Mesothelial cell of epicardium (in vitro differentiated cells): ENCODE results near the gene PARVA. TPM values are rescaled to one million over a fixed set of nuclear protein-coding genes. Genes with fewer than 3 reads are reported as not detected.

Experiments
- DNase-seq, 2 experiments: peaks; one replicate each; pipeline ENCODE4 v3.0.0; 2021; ENCODE audit warnings: low spot score in 2 of 2; ENCODE audit not compliant: unreplicated experiment in 2 of 2
- H3K27ac Mint-ChIP-seq: 2 replicates; pipeline ENCODE4 v1.8.0; 2021; ENCODE audit warnings: mixed read lengths
- H3K27me3 Mint-ChIP-seq: 2 replicates; pipeline ENCODE4 v1.8.0; 2021; ENCODE audit warnings: low read depth, mixed read lengths
- H3K36me3 Mint-ChIP-seq: 2 replicates; pipeline ENCODE4 v1.8.0; 2021; ENCODE audit warnings: mixed read lengths
- H3K4me1 Mint-ChIP-seq: 2 replicates; pipeline ENCODE4 v1.8.0; 2021; ENCODE audit warnings: mixed read lengths
- H3K4me3 Mint-ChIP-seq: 2 replicates; pipeline ENCODE4 v1.8.0; 2021; ENCODE audit warnings: mild to moderate bottlenecking, moderate library complexity, mixed read lengths
- H3K9me3 Mint-ChIP-seq: 2 replicates; pipeline ENCODE4 v1.8.0; 2021; ENCODE audit warnings: mixed read lengths
- total RNA-seq: library from RNA; stranded (reverse); gene quantifications from 3 replicates; pipeline ENCODE4 v1.2.1, GENCODE V29; 2021
- TF ChIP-seq, protein P1 (sequence below): fragments of 200-600 bp; sonication (generic); IDR thresholded peaks from one replicate; pipeline ENCODE4 v1.5.0; 2021; ENCODE audit warnings: antibody characterized with exemption; ENCODE audit not compliant: unreplicated experiment

Gene PARVA
- total RNA-seq, 1 donor from 2014 or later = 77.1 TPM

DNA sequence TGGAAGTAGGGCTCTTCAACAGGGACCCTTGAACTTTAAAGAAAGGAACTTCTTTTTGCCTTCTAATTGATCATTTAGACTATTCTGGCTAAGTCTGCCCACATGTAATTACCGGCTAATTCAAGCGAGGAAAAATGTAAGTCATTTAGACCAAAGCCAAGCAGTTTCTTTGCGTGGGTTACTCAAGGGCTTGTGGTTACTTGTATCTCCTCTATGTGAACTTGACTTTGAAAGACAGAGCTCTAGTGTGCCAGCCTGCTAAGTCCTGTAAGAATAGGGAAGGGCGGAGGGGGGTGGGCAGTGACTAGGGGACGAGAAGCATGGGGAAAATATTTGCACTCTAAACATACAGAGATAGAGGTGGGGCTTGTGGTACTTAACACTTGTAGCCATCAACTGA, 151.7 kb downstream of the PARVA start:
- Mint-ChIP-seq H3K27me3 (no peaks in the 10 kb centered on the region), H3K4me1 (peaks cover 3% of the 10 kb centered on the region), H3K4me3 (no peak overlapping the region), H3K9me3 (no peaks in the 10 kb centered on the region), H3K27ac (no peak overlapping the region), H3K36me3 (peaks cover 20% of the 10 kb centered on the region)
- no peak for DNase-seq
- TF ChIP-seq, protein P1, sequence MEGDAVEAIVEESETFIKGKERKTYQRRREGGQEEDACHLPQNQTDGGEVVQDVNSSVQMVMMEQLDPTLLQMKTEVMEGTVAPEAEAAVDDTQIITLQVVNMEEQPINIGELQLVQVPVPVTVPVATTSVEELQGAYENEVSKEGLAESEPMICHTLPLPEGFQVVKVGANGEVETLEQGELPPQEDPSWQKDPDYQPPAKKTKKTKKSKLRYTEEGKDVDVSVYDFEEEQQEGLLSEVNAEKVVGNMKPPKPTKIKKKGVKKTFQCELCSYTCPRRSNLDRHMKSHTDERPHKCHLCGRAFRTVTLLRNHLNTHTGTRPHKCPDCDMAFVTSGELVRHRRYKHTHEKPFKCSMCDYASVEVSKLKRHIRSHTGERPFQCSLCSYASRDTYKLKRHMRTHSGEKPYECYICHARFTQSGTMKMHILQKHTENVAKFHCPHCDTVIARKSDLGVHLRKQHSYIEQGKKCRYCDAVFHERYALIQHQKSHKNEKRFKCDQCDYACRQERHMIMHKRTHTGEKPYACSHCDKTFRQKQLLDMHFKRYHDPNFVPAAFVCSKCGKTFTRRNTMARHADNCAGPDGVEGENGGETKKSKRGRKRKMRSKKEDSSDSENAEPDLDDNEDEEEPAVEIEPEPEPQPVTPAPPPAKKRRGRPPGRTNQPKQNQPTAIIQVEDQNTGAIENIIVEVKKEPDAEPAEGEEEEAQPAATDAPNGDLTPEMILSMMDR = no peak

DNA sequence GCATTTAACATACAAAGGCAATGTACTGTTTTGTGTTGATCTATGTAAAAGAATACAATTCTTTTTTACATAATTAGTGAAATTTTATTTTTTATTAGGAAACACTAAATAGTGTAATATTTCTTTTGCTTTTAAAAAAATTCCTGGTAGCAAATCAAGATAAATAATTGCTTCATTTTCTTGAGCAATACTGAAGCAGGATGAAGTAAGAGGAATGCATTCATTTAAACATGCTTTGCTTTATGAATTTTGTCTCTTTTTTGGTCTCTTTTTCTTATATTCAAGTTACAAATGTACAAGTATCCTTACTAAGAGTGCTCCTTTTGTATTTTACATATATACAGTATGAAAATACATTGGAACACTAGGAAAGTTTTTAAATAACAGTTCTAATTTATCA, 152.4 kb downstream of the PARVA start:
- DNase-seq = no peak
- Mint-ChIP-seq H3K9me3 (no peaks in the 10 kb centered on the region), H3K27me3 (no peaks in the 10 kb centered on the region), H3K4me1 (peaks cover 3% of the 10 kb centered on the region), H3K36me3 (peaks cover 25% of the 10 kb centered on the region), H3K27ac (no peak overlapping the region), H3K4me3 (no peak overlapping the region)
- TF ChIP-seq, protein P1 = no peak

GRCh38 chr11:12531020-12531419, 153.6 kb downstream of the PARVA start:
- Mint-ChIP-seq H3K4me1 (peaks cover 3% of the 10 kb centered on the region), H3K27me3 (no peaks in the 10 kb centered on the region), H3K36me3 (peaks cover 25% of the 10 kb centered on the region), H3K4me3 (no peak overlapping the region), H3K27ac (no peak overlapping the region), H3K9me3 (no peaks in the 10 kb centered on the region)
- DNase-seq = no peak
- TF ChIP-seq, protein P1 = no peak

- Mint-ChIP-seq H3K9me3 (no peaks in the 10 kb centered on the region), H3K4me3 (no peak overlapping the region), H3K4me1 (peaks cover under 1% of the 10 kb centered on the region), H3K27ac (no peak overlapping the region), H3K36me3 (peaks cover 25% of the 10 kb centered on the region), H3K27me3 (no peaks in the 10 kb centered on the region)
- no peak for DNase-seq
- TF ChIP-seq, protein P1 = no peak
Measured at GRCh38 chr11:12531681-12532080, 154.3 kb downstream of the PARVA start.

- no peaks in the 10 kb centered on the region for H3K4me1 Mint-ChIP-seq
- TF ChIP-seq, protein P1 = no peak
- peaks cover 25% of the 10 kb centered on the region for H3K36me3 Mint-ChIP-seq
Measured at GRCh38 chr11:12532580-12532979, 155.2 kb downstream of the PARVA start.

DNA sequence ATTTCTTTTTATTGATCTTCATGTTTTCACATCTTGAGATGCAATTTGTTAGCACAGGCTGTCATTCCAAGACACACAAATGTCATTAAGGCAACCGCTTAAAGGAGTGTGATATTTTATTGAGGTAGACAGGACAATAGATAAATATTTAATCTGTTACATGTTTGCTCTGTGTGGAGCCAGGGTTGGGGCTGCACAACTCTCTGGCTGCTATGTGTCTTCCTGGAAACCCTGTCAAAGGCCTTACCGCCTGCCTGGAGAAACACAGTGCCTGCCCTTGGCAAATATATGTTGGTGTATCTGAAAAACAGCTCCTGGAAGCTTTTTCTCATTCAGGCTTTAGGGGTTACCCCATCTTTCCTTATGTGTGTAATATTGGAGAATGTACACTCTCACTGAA, 157.2 kb downstream of the PARVA start:
- no peaks in the 10 kb centered on the region for H3K9me3 Mint-ChIP-seq
- DNase-seq = no peak
- H3K27me3 Mint-ChIP-seq = no peaks in the 10 kb centered on the region
- TF ChIP-seq, protein P1 = no peak
- no peak overlapping the region for H3K27ac Mint-ChIP-seq
- no peak overlapping the region for H3K4me3 Mint-ChIP-seq
- H3K36me3 Mint-ChIP-seq = peaks cover 15% of the 10 kb centered on the region
- peaks cover 6% of the 10 kb centered on the region for H3K4me1 Mint-ChIP-seq

More at GRCh38 chr11:12532580-12532979, 155.2 kb downstream of the PARVA start:
- Mint-ChIP-seq H3K9me3 (no peaks in the 10 kb centered on the region), H3K4me3 (no peak overlapping the region), H3K27ac (no peak overlapping the region), H3K27me3 (no peaks in the 10 kb centered on the region)
- DNase-seq = no peak
